Measurements from ENCODE around the gene MAFG. TPM values are rescaled to one million over a fixed set of nuclear protein-coding genes. Genes with fewer than 3 reads are reported as not detected.
A peak's percentile ranks its signal among the peaks of the same experiment; 100 is the strongest.
"Not testable (repeated sequence)": the region's sequence is repeated elsewhere in the genome, so short reads cannot be mapped to it uniquely, and the experiment has no call there.

The MAFG gene
- total and polyA plus RNA-seq, 7 donors: 8.8 to 21.9 (median 16.8) TPM

- no peak overlapping the region for H3K4me3 ChIP-seq
- H3K27ac ChIP-seq: no peak overlapping the region
- intact Hi-C loops (cut with DNase I): no loop called here
- H3K36me3 ChIP-seq: peaks cover 7 to 36% (median 22%) of the 10 kb centered on the region in 4 donors
- peaks cover 0 to 87% (median 78%) of the 10 kb centered on the region in 4 donors for H3K4me1 ChIP-seq
- H3K27me3 ChIP-seq: no peaks in the 10 kb centered on the region
- DNase-seq: no peak
- no peaks in the 10 kb centered on the region for H3K9me3 ChIP-seq
- 88 to 91% methylated on average over 33 of the region's 33 CpGs for WGBS, 2 donors
- TF ChIP-seq EP300 (IDR thresholded peaks at IDR 0.05): no peak
Observed at GRCh38 chr17:81920612-81921536, 6.7 kb downstream of the MAFG start.

- DNase-seq: no peak
- intact Hi-C loops (cut with DNase I): no loop called here
- H3K4me3 ChIP-seq: no peak overlapping the region
- peaks cover 12 to 54% (median 34%) of the 10 kb centered on the region in 4 donors for H3K36me3 ChIP-seq
- H3K4me1 ChIP-seq: peaks cover 0 to 70% (median 60%) of the 10 kb centered on the region in 4 donors
- WGBS, 2 donors: 32 to 71% methylated on average over 15 of the region's 15 CpGs
- H3K27ac ChIP-seq: peak overlapping the region in 2 of 4 donors; percentile 69 to 84
- TF ChIP-seq EP300 (IDR thresholded peaks at IDR 0.05): no peak
- TF ChIP-seq CTCF (IDR thresholded peaks at IDR 0.05): no peak
- no peak for TF ChIP-seq POLR2AphosphoS5 (IDR thresholded peaks at IDR 0.05)
- TF ChIP-seq POLR2A (IDR thresholded peaks at IDR 0.05): no peak
- no peaks in the 10 kb centered on the region for H3K9me3 ChIP-seq
- no peaks in the 10 kb centered on the region for H3K27me3 ChIP-seq
Observed at GRCh38 chr17:81918832-81919545, 8.5 kb downstream of the MAFG start.

- DNase-seq; H3K9me3 ChIP-seq; H3K27me3 ChIP-seq; intact Hi-C loops (cut with DNase I): not testable (repeated sequence)
- Histone ChIP-seq H3K4me3 (peak overlapping the region; percentile 37 to 94 (median 84)), H3K36me3 (peaks cover 19 to 61% (median 41%) of the 10 kb centered on the region in 4 donors), H3K27ac (peak overlapping the region; percentile 69 to 84 (median 74)), H3K4me1 (peaks cover 0 to 63% (median 53%) of the 10 kb centered on the region in 4 donors)
- WGBS, 2 donors: 14 to 40% methylated on average over 9 of the region's 9 CpGs
Observed at GRCh38 chr17:81918333-81918669, 9.2 kb downstream of the MAFG start.

GRCh38 chr17:81917565-81918332 is 9.8 kb downstream of the MAFG start, which contains the start of gene SIRT7:
SIRT7 (minus strand) TSS chr17:81918176; CDS start chr17:81918131, 45 bp downstream.
- Histone ChIP-seq H3K27me3 (no peaks in the 10 kb centered on the region), H3K4me1 (peaks cover 0 to 57% (median 48%) of the 10 kb centered on the region in 4 donors), H3K36me3 (peaks cover 19 to 65% (median 43%) of the 10 kb centered on the region in 4 donors), H3K4me3 (peak within 1 kb of the TSS; percentile 37 to 94 (median 84)), H3K27ac (peak within 1 kb of the TSS; percentile 69 to 84 (median 74)), H3K9me3 (no peaks in the 10 kb centered on the region)
- TF ChIP-seq POLR2A (IDR thresholded peaks at IDR 0.05) (no peak), EP300 (IDR thresholded peaks at IDR 0.05) (no peak), POLR2AphosphoS5 (IDR thresholded peaks at IDR 0.05) (peak; percentile 48 to 89 (median 78))
- WGBS, 2 donors: 1% methylated on average over 94 of the region's 94 CpGs
- DNase-seq: peak; percentile 89
- intact Hi-C loops (cut with DNase I): no loop called here

GRCh38 chr17:81916234-81917001 is 11.1 kb downstream of the MAFG start:
- Histone ChIP-seq H3K9me3 (no peaks in the 10 kb centered on the region), H3K4me1 (peaks cover 0 to 51% (median 42%) of the 10 kb centered on the region in 4 donors), H3K36me3 (peaks cover 13 to 61% (median 36%) of the 10 kb centered on the region in 4 donors), H3K27ac (no peak overlapping the region), H3K27me3 (no peaks in the 10 kb centered on the region), H3K4me3 (no peak overlapping the region)
- TF ChIP-seq POLR2A (IDR thresholded peaks at IDR 0.05) (peak in 1 of 2 donors; percentile 58), POLR2AphosphoS5 (IDR thresholded peaks at IDR 0.05) (no peak), CTCF (IDR thresholded peaks at IDR 0.05) (no peak), EP300 (IDR thresholded peaks at IDR 0.05) (no peak)
- no peak for DNase-seq
- intact Hi-C loops (cut with DNase I): no loop called here
- 62 to 79% methylated on average over 21 of the region's 21 CpGs for WGBS, 2 donors

Data from sigmoid colon (tissue), 7 donors.